ENCODE measurements around the gene GOLGA6L10. TPM values are rescaled to one million over a fixed set of nuclear protein-coding genes. Genes with fewer than 3 reads are reported as not detected.
A peak's percentile ranks its signal among the peaks of the same experiment; 100 is the strongest.
"Not testable (repeated sequence)": the region's sequence is repeated elsewhere in the genome, so short reads cannot be mapped to it uniquely, and the experiment has no call there.

Gene GOLGA6L10
- total RNA-seq, 1 experiment from 2014 or later: 0.31 TPM

GRCh38 chr15:82343851-82344250 lies 5.4 kb downstream of the GOLGA6L10 start:
- not testable (repeated sequence) for DNase-seq (ENCODE audit: low read depth)

DNA sequence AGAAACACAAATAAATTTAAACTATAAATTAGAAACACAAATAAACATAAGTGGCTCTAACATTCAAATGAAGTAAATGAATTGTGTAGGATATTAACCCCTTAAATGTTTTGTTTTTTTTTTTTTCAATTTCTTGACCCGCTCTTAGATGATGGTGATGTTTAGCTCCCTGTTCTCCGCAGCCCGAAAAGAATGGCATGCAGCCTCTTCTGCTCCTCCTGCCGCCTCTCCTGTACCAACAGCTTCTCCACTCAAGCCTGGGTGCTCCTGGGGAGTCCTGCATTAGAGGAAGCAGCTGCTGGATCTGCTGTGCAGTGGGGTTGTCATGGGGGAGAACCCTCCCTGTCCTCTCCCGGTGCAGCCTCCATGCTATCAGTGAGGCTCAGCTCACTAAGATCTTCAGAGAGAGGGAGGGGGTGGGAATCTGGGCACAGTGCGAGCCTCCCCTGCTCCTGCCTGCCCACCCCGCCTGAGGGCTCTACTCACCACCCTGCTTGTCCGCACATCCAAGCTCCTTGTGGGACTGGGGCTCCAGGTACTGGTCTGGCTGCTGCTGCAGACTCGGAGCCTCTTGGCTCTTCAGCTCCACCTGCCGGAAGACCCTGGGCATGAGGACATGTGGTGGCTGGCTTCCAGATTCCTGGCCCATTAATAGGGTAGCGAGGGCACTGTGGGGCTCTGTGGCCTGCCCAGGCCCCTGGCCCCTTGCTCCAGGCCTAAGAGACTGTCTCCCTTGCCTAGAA lies 6.5 kb downstream of the GOLGA6L10 start:
- not testable (repeated sequence) for DNase-seq (ENCODE audit: low read depth)

DNA sequence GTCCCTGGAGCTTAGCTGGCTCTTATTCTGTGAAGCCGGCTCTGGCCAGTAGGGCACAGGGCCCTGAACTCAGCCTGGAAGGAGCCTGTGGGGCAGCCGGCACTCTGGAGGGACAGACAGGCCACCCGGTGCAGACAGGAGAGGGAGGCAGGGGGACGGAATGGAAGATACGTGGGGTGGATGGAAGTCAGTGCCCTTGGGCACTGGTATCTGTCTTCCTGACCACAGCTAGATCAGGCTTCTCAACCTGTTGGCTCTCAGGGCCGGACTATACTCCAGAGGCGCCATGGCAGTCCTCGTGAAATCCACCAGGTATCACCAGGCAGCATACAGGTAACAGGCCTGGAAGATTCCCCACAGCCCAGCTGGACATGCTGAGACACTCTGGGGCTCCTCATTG lies 10.7 kb downstream of the GOLGA6L10 start:
- not testable (repeated sequence) for DNase-seq (ENCODE audit: low read depth)

DNA sequence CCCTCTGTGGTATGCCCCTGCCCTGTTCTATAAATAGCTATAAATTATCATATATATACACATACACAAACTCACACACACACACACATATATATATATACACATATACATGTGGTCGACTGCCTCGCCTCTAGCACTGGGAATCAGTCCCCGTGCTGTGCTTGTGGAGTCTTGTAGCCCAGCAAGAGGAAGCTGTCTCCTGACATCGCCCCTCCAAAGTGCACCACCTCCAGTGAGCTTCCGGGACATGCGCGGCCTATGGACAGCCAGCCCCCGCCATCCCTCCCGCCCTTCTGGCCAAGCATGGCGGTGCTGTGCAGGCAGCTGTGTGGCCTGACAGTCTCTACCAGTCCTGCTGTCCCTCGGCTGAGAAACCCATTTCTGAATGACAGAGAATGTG lies 11.2 kb downstream of the GOLGA6L10 start:
- DNase-seq (ENCODE audit: low read depth): not testable (repeated sequence)

DNA sequence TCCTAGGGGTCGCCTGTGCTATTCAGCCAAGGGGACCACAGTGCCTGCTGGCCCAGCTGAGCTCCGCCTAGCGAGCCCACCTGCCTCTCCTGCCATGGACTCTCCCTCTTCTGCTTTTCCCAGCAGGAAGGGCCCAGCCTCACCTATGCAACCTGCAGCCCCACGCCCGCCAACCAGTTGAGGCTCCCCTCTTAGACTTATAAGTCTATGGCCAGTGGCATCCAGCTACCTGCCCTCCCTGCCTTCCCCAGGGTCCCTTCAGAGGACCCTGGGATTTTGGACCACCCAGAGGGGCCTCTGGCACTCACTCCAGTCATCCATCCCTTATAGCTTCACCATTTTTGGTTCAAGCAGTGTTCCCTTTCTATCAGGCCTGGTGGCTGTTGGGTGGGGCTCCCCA lies 12.2 kb downstream of the GOLGA6L10 start:
- not testable (repeated sequence) for DNase-seq (ENCODE audit: low read depth)

- DNase-seq (ENCODE audit: low read depth): peak; percentile 43
Measured at GRCh38 chr15:82336180-82336647, 13.1 kb downstream of the GOLGA6L10 start.

GRCh38 chr15:82335006-82335405 lies 14.3 kb downstream of the GOLGA6L10 start:
- DNase-seq (ENCODE audit: low read depth): not testable (repeated sequence)

DNA sequence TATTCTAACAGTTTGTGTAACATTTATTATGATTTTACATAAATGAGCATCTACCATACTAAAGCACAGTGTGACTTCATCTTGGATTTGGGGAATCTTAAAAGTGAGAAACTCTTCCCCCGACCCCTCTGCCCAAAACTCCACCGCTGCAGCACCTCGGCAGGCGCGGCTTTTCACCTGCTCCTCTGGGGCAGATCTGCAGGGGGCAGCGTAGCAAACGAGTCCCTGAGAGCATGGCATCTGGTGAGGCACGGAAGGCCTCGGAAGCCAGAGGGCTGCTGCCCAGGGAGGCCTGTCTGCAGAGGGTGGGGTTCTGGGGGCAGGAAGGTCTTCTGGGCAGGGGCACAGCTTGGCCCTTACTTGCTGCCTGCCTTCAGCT lies 14.7 kb downstream of the GOLGA6L10 start:
- not testable (repeated sequence) for DNase-seq (ENCODE audit: low read depth)

- DNase-seq (ENCODE audit: low read depth): not testable (repeated sequence)
Measured at GRCh38 chr15:82333603-82334553, 15.4 kb downstream of the GOLGA6L10 start.

DNA sequence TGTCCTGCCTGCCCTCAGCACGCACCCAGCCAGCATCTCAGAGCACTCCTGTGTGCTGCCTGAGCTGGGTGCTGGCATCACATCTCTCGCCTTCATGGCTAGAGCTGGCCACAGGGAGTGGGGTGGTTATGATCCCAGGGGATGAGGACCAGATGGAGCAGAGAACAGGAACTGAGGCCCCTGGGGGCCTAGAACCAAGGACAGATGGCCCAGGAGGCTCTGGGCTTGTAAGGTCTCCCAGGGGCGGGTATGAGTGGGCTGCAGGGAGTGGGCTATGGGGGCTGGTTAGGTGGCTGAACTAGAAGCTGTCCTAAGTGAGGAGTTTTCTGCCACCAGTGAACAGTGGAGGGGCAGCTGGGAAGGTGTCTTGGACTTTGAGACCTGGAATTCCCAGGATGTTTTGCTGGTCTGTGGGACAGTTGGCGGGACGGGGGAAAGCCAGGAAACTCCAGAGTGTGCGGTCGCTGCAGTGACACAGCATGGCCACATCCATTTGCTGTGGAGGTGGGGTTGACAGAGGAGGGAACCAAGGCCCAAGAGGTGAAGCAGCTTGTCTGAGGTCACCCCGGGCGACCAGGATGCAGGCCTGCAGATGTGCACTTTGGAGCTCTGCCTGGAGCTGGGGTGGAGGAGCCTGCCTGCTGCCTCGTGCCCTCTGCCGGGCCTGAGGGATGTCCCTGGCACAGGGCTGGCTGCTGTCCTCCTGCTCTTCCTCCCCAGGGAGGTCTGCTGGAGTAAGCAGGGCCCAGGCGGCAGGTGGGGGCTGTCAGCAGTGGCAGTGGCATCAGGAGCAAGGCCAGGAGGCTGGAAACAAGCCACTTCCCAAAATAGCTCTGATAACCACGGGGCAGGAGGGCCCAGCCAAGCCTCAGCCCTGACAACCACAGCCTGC lies 16.3 kb downstream of the GOLGA6L10 start:
- not testable (repeated sequence) for DNase-seq (ENCODE audit: low read depth)

DNA sequence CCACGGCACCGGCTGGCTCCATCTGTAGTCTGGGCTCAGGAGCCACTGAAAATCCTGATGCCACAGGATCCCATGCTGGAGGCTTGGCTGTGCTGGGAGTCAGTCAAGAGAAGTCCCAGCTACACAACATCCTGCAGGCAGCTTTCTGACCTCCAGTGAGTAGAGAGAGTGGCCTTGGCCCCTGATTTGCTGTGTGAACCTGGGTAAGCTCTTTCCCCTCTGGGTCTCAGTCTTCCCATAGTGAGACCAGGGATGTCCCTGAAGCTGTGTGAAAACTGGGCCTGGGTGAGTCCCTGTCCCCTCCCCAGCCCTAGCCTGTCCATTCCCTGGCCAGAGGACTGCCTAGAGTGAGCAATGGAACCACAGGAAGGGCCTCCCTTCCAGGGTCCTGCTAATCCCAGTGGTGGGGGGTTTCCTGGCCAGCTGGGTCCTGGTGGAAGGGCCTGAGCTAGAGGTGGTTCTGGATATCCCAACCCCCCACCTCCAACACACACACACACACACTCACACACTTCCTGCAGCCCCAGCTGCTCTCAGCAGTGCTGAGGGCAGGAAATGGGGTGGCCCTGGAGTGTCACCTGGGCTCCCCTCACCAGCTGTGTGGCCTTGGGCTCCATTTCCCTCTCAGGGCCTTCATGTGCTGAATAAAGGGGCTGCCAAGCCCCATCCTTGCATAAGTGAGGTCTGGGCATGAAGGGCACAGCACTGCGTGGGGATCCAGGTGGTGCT lies 17.5 kb downstream of the GOLGA6L10 start:
- not testable (repeated sequence) for DNase-seq (ENCODE audit: low read depth)

DNA sequence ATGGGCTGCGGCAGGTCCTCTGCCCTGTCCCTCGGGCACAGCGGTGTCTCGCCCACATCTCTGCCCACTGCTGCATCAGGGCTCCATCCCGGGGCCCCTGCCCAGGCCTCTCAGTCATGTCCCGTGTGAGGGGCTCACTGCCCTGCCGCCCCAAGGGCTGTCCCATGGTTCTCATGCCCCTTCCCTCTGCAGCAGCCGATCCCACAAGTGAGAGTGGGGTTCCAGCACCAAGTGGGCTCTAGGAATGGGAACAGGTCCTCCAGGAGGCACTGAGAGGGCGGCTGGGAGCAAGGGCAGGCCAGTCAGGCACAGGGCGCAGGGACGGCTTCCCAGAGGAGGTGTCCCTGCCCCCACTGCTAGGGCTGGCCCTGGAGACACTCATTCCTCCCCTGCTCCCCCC lies 18.4 kb downstream of the GOLGA6L10 start:
- not testable (repeated sequence) for DNase-seq (ENCODE audit: low read depth)

DNA sequence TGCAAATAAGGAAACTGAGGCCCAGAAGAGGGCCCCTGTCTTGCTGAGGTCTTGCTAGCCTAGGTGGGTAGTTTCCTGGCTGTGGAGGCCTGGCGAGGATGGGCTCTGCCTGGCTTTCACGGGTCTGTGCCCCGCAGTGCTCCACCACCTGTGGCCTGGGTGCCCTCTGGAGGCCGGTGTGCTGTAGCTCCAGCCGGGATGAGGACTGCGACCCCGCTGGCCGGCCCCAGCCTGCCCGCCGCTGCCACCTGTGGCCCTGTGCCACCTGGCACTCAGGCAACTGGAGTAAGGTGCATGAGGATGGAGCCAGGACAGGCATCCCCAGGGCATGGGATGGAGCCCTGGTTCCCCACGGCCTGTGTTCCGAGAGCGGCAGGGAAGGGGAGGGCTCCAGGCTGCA lies 20.2 kb downstream of the GOLGA6L10 start:
- not testable (repeated sequence) for DNase-seq (ENCODE audit: low read depth)

GRCh38 chr15:82327372-82327771 lies 21.9 kb downstream of the GOLGA6L10 start:
- DNase-seq (ENCODE audit: low read depth): not testable (repeated sequence)

DNA sequence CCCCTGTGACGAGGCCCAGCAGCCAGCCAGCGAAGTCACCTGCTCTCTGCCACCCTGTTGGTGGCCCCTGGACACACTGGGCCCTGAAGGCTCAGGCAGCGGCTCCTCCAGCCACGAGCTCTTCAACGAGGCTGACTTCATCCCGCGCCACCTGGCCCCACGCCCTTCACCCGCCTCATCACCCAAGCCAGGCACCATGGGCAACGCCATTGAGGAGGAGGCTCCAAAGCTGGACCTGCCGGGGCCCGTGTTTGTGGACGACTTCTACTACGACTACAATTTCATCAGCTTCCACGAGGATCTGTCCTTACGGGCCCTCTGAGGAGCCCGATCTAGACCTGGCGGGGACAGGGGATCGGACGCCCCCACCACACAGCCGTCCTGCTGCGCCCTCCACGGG lies 22.4 kb downstream of the GOLGA6L10 start:
- DNase-seq (ENCODE audit: low read depth): not testable (repeated sequence)

DNA sequence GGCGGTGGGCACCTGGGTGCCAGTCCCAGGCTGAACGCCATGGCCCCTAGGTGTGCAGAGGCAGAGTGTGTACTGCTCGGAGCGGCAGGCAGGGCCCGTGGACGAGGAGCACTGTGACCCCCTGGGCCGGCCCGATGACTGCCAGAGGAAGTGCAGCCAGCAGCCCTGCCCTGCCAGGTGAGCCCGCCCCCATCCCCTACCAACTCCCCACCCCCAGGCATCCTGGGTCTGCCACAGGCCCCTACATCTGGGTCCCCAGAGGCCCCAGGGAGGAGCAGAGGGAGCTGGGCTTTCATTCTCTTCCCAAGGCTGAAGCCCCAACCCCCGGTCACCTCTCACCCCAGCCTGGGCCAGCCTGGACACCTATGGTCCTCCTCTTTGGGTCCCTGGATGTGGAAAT lies 23.6 kb downstream of the GOLGA6L10 start:
- DNase-seq (ENCODE audit: low read depth): not testable (repeated sequence)

- DNase-seq (ENCODE audit: low read depth): not testable (repeated sequence)
Measured at GRCh38 chr15:82324831-82325230, 24.4 kb downstream of the GOLGA6L10 start.

GRCh38 chr15:82322488-82322887 lies 26.8 kb downstream of the GOLGA6L10 start:
- not testable (repeated sequence) for DNase-seq (ENCODE audit: low read depth)

DNA sequence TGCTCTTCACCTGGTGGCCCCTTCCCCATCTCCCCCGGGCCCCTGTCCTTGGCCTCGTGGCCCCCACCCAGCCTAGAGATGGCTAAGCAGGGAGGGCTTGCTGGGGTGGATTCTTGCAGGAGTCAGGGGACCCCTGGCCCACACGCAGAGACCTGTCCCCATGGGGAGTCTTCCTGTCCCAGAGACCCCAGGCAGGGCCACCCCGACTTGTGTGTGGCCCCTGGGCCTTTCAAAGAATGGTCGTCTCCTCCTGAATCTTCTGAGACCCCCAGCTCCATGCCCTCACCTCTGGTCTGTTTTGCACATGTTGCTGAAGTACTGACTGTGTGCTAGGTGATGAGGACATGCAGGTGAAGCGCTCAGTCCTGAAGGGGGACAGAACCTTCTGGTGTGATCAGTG lies 28.4 kb downstream of the GOLGA6L10 start:
- DNase-seq (ENCODE audit: low read depth): not testable (repeated sequence)
